ENCODE measurements around the gene TAC3.
"Not testable (repeated sequence)": the region's sequence is repeated elsewhere in the genome, so short reads cannot be mapped to it uniquely, and the experiment has no call there.

Gene TAC3

DNA sequence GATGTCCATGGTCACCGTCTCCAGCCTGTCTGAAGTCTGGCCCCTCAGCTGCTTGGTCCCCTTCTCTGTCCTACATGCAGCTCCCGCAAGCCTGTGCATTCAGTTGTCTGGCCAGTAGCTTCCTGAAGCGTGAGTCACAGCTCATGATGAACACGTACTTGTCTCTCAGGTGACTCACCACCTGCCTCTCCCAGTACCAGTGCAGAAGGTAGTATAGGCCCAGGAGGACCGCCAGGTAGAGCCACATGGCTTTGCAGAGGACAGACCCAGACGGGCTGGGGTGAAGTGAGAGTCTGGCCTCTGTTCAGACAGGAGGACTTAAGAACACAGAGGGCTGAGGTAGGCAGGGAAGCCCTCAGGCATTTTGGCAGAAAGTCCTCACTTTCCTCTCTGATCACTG, 30.6 kb downstream of the TAC3 start:
- DNase-seq (ENCODE audit: low read depth in 2 of 2) = not testable (repeated sequence)

DNA sequence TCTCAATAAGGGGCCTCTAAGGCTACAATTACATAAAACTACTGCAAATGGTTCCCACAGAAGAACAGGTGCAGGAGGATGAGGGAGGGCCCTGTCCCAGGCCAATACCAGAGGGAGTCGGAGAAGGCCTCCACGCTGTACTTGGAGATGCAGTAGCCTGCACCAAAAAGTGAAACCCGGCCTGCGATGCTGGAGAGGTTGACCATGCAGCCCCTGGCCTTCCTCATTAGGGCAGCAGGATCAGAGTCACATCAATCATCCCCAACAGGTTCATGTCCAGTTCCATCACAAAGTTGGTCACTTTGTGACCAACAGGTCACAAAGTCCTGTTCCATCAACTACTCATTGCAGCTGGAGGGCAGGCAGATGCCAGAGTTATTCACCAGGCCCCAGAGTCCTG, 32.9 kb downstream of the TAC3 start:
- DNase-seq (ENCODE audit: low read depth in 2 of 2) = no peak

DNA sequence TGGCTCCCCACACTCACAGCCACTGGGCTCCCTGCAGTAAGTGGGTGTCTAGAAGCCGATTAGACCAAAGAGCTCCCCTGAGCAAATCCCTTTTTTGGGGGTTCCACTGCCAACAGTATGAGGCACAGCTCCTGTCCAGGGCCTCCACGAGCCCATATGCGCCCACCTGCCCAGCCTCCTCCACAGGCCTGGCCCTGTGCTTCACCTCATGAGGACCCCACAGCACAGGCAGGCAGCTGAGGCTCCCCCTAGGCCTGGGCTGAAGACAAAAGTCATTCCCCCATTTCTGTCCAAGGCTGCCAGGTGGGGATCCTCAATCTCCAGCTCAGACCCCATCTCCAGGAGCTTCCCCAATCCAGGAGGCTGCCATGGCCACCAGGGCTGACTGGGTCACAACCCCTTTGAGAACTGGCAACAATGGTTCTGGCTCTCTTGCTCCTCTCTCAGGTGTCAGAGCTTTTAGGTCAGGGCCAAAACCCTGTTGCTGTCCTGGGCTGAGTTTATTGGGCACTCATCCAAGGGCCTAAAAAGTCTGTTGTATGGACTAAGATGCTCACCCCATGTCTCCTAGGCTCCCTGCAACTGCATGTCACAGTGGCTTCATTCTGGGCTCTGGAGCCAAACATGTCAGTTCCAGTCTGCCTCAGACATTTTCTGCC, 33.6 kb downstream of the TAC3 start:
- not testable (repeated sequence) for DNase-seq (ENCODE audit: low read depth in 2 of 2)

DNA sequence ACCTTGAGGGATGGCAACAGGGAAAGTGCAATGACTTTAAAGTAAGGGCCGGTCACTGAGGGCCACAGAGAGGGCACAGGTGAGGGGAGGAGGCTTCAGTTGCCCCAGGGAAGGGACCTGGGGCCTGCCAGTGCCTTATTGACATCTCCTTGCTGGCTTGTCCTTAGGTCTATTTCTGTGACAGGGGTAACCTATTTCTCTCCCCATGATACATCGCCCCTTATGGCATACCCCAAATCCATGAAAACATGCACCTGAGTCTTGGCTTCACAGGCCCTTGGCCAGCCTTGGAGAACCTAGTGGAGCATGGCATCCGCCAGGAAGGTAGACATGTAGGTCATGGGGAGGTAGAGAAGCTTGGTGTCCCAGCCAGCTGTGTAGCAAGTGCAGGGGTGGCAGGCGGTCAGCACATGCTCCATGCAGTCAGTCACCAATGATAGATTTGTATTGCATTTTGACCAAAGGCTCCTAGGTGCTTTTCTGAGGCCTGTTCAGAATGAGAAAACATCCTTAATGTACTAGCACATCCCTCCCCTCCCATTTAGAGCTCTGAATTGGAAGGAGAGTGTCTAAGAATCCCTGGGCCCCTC, 35.3 kb downstream of the TAC3 start:
- DNase-seq (ENCODE audit: low read depth in 2 of 2) = no peak

DNA sequence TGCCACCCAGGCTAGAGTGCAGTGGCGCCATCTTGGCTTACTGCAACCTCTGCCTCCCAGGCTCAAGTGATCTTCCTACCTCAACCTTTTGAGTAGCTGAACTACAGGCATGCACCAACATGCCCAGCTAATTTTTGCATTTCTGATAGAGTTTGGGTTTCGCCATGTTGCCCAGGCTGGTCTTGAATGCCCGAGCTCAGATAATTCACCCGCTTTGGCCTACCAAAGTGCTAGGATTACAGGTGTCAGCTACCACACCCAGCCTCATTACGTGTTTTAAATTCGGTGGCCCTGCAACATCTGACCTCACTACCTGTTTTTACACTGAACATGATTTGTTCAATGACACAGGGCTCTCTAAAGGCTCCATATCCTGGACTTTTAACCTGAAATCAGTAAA, 36.1 kb downstream of the TAC3 start:
- no peak for DNase-seq (ENCODE audit: low read depth in 2 of 2)

DNA sequence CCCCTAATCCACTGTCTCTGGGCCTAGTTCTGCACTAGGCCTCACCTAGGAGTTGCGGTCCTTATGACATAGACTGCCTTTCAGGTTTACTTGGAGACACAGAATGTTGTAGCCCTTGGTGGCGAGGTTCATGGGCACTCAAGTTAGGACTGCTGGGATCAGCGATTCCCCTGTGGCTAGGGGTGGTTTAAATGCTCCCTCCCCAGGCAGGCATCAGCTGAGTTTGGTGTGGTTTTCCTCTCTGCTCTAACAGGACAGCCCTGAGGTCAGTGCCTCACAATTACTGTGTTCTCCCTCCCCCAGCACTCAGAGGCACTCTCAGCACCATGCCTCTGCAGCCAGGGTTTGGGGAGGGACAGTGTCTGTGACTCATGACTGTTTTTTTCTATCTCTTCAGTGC, 36.7 kb downstream of the TAC3 start:
- DNase-seq (ENCODE audit: low read depth in 2 of 2) = no peak

DNA sequence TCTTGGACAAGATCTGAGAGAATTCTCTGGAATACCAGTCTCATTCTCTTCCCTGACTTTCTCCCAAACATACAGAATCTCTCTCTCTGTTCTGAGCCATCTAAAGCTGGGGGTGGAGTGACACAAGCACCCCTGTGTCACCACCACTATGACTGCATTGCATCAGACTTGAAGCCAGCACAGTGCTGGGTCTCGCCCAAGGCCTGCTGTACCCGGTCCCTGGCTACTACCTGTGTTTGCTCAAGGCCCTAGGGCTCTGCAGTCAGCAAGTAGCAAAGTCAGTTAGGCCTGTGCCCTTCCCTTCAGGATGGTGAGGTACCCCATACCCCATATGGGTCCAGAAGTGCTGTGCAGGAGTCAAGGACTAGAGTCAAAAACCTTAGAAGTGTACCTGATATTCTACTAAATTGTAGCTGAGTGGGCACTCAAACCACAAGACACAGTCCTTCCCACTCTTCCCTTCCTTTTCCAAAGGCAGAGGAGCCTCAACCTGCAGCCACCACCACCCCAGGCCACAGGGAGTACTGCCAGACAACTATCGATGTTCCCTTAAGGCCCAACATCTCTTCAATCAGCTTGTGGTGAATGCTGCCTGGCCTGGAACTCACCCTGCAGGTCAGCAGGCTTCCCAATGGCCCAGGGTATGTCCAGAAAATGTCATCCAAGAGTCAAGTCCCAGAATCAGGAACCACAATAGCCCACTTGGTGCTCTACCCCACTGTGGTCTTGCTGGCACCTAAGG, 37.8 kb downstream of the TAC3 start:
- DNase-seq (ENCODE audit: low read depth in 2 of 2) = no peak

DNA sequence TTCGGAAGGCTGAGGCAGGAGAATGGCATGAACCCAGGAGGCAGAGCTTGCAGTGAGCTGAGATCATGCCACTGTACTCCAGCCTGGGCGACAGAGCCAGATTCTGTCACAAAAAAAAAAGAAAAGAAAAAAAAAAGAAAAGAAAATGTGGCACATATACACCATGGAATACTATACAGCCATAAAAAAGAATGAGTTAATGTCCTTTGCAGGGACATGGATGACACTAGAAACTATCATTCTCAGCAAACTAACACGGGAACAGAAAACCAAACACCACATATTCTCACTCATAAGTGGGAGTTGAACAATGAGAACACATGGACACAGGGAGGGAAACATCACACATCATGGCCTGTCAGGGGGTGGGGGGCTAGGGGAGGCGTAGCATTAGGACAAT, 39.0 kb downstream of the TAC3 start:
- DNase-seq (ENCODE audit: low read depth in 2 of 2) = not testable (repeated sequence)

DNA sequence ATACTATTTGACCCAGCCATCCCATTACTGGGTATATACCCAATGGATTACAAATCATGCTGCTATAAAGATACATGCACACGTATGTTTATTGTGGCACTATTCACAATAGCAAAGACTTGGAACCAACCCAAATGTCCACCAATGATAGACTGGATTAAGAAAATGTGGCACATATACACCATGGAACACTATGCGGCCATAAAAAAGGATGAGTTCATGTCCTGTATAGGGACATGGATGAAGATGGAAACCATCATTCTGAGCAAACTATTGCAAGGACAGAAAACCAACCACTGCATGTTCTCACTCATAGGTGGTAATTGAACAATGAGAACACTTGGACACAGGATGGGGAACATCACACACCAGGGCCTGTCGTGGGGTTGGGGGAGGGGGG, 42.1 kb downstream of the TAC3 start:
- not testable (repeated sequence) for DNase-seq (ENCODE audit: low read depth in 2 of 2)

DNA sequence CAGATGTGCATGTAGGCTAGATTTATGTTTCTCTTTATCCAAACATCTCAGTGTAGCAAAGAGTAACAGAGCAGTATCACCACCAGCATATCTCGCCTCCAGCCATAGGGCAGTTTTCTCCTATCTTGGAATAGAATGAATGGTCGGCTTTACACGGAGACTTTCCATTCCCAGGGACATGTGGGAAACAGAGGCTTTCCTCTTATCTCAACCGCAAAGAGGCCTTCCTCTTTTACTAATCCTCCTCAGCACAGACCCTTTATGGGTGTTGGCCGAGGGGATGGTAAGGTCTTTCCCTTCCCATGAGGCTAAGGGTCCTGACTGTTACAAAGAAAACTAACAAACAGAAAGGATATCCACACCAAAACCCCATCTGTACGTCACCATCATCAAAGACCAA, 47.4 kb downstream of the TAC3 start:
- not testable (repeated sequence) for DNase-seq (ENCODE audit: low read depth in 2 of 2)

DNA sequence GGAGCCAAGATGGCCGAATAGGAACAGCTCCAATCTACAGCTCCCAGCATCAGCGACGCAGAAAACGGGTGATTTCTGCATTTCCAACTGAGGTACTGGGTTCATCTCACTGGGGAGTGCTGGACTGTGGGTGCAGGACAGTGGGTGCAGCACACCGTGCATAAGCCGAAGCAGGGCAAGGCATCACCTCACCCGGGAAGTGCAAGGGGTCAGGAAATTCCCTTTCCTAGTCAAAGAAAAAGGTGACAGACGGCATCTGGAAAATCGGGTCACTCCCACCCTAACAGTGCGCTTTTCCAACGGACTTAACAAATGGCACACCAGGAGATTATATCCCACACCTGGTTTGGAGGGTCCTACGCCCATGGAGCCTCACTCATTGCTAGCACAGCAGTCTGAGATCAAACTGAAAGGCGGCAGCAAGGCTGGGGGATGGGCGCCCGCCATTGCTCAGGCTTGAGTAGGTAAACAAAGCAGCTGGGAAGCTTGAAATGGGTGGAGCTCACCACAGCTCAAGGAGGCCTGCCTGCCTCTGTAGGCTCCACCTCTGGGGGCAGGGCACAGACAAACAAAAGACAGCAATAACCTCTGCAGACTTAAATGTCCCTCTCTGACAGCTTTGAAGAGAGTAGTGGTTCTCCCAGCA, 50.2 kb downstream of the TAC3 start:
- not testable (repeated sequence) for DNase-seq (ENCODE audit: low read depth in 2 of 2)

DNA sequence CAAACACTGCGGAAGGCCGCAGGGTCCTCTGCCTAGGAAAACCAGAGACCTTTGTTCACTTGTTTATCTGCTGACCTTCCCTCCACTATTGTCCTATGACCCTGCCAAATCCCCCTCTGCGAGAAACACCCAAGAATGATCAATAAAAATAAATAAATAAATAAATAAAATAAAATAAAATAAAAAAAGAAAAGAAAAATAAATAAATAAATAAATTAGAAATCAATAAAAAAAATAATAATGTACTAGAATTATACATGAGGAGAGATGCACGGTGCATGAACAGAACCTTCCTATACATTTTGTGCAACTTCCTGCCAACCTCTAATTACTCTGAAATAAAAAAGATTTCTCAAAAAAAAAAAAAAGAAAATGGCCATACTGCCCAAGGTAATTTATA, 51.2 kb downstream of the TAC3 start:
- not testable (repeated sequence) for DNase-seq (ENCODE audit: low read depth in 2 of 2)

DNA sequence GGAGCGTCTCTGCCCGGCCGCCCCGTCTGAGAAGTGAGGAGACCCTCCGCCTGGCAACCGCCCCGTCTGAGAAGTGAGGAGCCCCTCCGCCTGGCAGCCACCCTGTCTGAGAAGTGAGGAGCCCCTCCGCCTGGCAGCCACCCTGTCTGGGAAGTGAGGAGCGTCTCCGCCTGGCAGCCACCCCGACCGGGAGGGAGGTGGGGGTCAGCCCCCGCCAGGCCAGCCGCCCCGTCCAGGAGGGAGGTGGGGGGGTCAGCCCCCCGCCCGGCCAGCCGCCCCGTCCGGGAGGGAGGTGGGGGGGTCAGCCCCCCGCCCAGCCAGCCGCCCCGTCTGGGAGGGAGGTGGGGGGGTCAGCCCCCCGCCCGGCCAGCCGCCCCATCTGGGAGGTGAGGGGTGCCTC, 52.8 kb downstream of the TAC3 start:
- not testable (repeated sequence) for DNase-seq (ENCODE audit: low read depth in 2 of 2)

DNA sequence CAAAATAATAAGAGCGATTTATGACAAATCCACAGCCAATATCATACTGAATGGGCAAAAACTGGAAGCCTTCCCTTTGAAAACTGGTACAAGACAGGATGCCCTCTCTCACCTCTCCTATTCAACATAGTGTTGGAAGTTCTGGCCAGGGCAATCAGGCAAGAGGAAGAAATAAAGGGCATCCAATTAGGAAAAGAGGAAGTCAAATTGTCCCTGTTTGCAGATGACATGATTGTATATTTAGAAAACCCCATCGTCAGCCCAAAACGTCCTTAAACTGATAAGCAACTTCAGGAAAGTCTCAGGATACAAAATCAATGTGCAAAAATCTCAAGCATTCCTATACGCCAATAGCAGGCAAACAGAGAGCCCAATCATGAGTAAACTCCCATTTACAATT, 54.1 kb downstream of the TAC3 start:
- not testable (repeated sequence) for DNase-seq (ENCODE audit: low read depth in 2 of 2)

All from stimulated activated CD8-positive, alpha-beta memory T cell treated with anti-CD3 and anti-CD28 coated beads, Interleukin-2, amount 100 ng/mL, for 48 hours (primary cell).